ENCODE measurements around the gene GNAQ. TPM values are rescaled to one million over a fixed set of nuclear protein-coding genes. Genes with fewer than 3 reads are reported as not detected.

Gene GNAQ
- polyA plus RNA-seq, 1 donor (not counting 4 experiments of a cell fraction or from before 2014, with no cell fraction given) = 64.3 TPM

- Histone ChIP-seq H3K9me3 (ENCODE audit: control insufficient read depth, low read depth, low read length) (no peaks in the 10 kb centered on the region), H2AFZ (ENCODE audit: control insufficient read depth, low read length) (no peak overlapping the region), H3K4me3 (ENCODE audit: control insufficient read depth in 2 of 3, extremely low read depth in 1 of 3, insufficient read depth in 2 of 3, low read depth in 1 of 3, low read length in 3 of 3) (no peak overlapping the region), H4K20me1 (ENCODE audit: control insufficient read depth, extremely low read depth, insufficient read depth, low read length) (no peaks in the 10 kb centered on the region), H3K36me3 (ENCODE audit: control insufficient read depth in 2 of 2, extremely low read depth in 1 of 2, insufficient read depth in 2 of 2, low read length in 2 of 2) (peaks cover 0 to 5% of the 10 kb centered on the region in 2 experiments), H3K27ac (ENCODE audit: control insufficient read depth, insufficient read depth, low read length) (no peak overlapping the region), H3K4me2 (ENCODE audit: control insufficient read depth, extremely low read depth, insufficient read depth, low read depth, low read length) (no peak overlapping the region), H3K79me2 (ENCODE audit: control insufficient read depth, insufficient read depth, low read length) (no peaks in the 10 kb centered on the region), H3K9ac (ENCODE audit: control insufficient read depth, extremely low read depth, insufficient read depth, low read length) (no peak overlapping the region), H3K27me3 (ENCODE audit: control insufficient read depth, extremely low read depth, insufficient read depth, low read length) (no peaks in the 10 kb centered on the region), H3K4me1 (ENCODE audit: control insufficient read depth, extremely low read depth, insufficient read depth, low read length) (no peaks in the 10 kb centered on the region), H3K9me1 (ENCODE audit: control insufficient read depth, extremely low read depth, insufficient read depth, low read length) (no peaks in the 10 kb centered on the region)
- peak; percentile 75 for FAIRE-seq
- DNase-seq (ENCODE audit: low read depth, low spot score) = no peak
- TF ChIP-seq, protein P1, sequence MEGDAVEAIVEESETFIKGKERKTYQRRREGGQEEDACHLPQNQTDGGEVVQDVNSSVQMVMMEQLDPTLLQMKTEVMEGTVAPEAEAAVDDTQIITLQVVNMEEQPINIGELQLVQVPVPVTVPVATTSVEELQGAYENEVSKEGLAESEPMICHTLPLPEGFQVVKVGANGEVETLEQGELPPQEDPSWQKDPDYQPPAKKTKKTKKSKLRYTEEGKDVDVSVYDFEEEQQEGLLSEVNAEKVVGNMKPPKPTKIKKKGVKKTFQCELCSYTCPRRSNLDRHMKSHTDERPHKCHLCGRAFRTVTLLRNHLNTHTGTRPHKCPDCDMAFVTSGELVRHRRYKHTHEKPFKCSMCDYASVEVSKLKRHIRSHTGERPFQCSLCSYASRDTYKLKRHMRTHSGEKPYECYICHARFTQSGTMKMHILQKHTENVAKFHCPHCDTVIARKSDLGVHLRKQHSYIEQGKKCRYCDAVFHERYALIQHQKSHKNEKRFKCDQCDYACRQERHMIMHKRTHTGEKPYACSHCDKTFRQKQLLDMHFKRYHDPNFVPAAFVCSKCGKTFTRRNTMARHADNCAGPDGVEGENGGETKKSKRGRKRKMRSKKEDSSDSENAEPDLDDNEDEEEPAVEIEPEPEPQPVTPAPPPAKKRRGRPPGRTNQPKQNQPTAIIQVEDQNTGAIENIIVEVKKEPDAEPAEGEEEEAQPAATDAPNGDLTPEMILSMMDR (optimal IDR thresholded peaks at IDR 0.05 in 1 of 3, IDR thresholded peaks at IDR 0.05 in 1 of 3, conservative IDR thresholded peaks at IDR 0.05 in 1 of 3; ENCODE audit: extremely low read depth in 1 of 3, insufficient read depth in 2 of 3, low read length in 3 of 3) = no peak
- no peak for TF ChIP-seq EZH2 (IDR thresholded peaks at IDR 0.05; ENCODE audit: low read length)
- dilution Hi-C loops (cut with MboI; ENCODE audit: extremely low pct_ligation_motif_present, low sequenced_read_pairs) = no loop called here
Observed at GRCh38 chr9:77752554-77752953, 279.1 kb downstream of the GNAQ start.

GRCh38 chr9:77751341-77752091 is 280.1 kb downstream of the GNAQ start:
- H3K27me3 ChIP-seq (ENCODE audit: control insufficient read depth, extremely low read depth, insufficient read depth, low read length) = no peaks in the 10 kb centered on the region
- peaks cover 0 to 3% of the 10 kb centered on the region in 2 experiments for H3K36me3 ChIP-seq (ENCODE audit: control insufficient read depth in 2 of 2, extremely low read depth in 1 of 2, insufficient read depth in 2 of 2, low read length in 2 of 2)
- H3K27ac ChIP-seq (ENCODE audit: control insufficient read depth, insufficient read depth, low read length) = no peak overlapping the region
- no peak for TF ChIP-seq EZH2 (IDR thresholded peaks at IDR 0.05; ENCODE audit: low read length)
- TF ChIP-seq, protein P1 (optimal IDR thresholded peaks at IDR 0.05 in 1 of 3, IDR thresholded peaks at IDR 0.05 in 1 of 3, conservative IDR thresholded peaks at IDR 0.05 in 1 of 3; ENCODE audit: extremely low read depth in 1 of 3, insufficient read depth in 2 of 3, low read length in 3 of 3) = peak in 2 of 3 experiments; percentile 49 to 56
- no peak overlapping the region for H3K9ac ChIP-seq (ENCODE audit: control insufficient read depth, extremely low read depth, insufficient read depth, low read length)
- no peaks in the 10 kb centered on the region for H3K4me1 ChIP-seq (ENCODE audit: control insufficient read depth, extremely low read depth, insufficient read depth, low read length)
- H3K9me1 ChIP-seq (ENCODE audit: control insufficient read depth, extremely low read depth, insufficient read depth, low read length) = no peaks in the 10 kb centered on the region
- H3K4me2 ChIP-seq (ENCODE audit: control insufficient read depth, extremely low read depth, insufficient read depth, low read depth, low read length) = no peak overlapping the region
- H3K4me3 ChIP-seq (ENCODE audit: control insufficient read depth in 2 of 3, extremely low read depth in 1 of 3, insufficient read depth in 2 of 3, low read depth in 1 of 3, low read length in 3 of 3) = no peak overlapping the region
- H2AFZ ChIP-seq (ENCODE audit: control insufficient read depth, low read length) = no peak overlapping the region
- dilution Hi-C loops (cut with MboI; ENCODE audit: extremely low pct_ligation_motif_present, low sequenced_read_pairs) = no loop called here
- H3K79me2 ChIP-seq (ENCODE audit: control insufficient read depth, insufficient read depth, low read length) = no peaks in the 10 kb centered on the region
- H4K20me1 ChIP-seq (ENCODE audit: control insufficient read depth, extremely low read depth, insufficient read depth, low read length) = no peaks in the 10 kb centered on the region
- peak; percentile 41 for FAIRE-seq
- no peaks in the 10 kb centered on the region for H3K9me3 ChIP-seq (ENCODE audit: control insufficient read depth, low read depth, low read length)
- DNase-seq (ENCODE audit: low read depth, low spot score) = no peak

Data from keratinocyte (primary cell).